SU-DHL-6 (cell line): Measurements from ENCODE around the gene DAAM2.

Experiments used
- H2AFZ ChIP-seq: fragments of 200-600 bp; sonication (generic); 2 replicates; pipeline ENCODE4 v1.6.1; 2014; ENCODE audit warnings: low read depth, mild to moderate bottlenecking, moderate library complexity, mixed read lengths, antibody characterized with exemption, low read length; ENCODE audit not compliant: severe bottlenecking
- H3F3A ChIP-seq: fragments of 200-600 bp; shearing (Covaris generic); 2 replicates; pipeline ENCODE4 v1.6.0; 2016; ENCODE audit warnings: antibody characterized with exemption, mild to moderate bottlenecking; ENCODE audit not compliant: insufficient read depth
- H3K27ac ChIP-seq: fragments of 200-600 bp; sonication (generic); 2 replicates; pipeline ENCODE4 v1.5.1; 2016; ENCODE audit warnings: low read depth, mild to moderate bottlenecking, low read length, moderate library complexity, mixed read lengths
- H3K27me3 ChIP-seq: fragments of 200-600 bp; sonication (generic), shearing (Covaris generic); 2 replicates; pipeline ENCODE4 v1.6.0; 2014; ENCODE audit warnings: mild to moderate bottlenecking, low read length
- H3K36me3 ChIP-seq: fragments of 200-600 bp; sonication (generic); 2 replicates; pipeline ENCODE4 v1.6.1; 2014; ENCODE audit warnings: mild to moderate bottlenecking, low read length, mixed read lengths
- H3K4me2 ChIP-seq: fragments of 300-600, 200-600 bp; shearing (Covaris generic), sonication (generic); 2 replicates; pipeline ENCODE4 v1.6.0; 2014; ENCODE audit warnings: low read length, low read depth, mild to moderate bottlenecking; ENCODE audit not compliant: poor library complexity, severe bottlenecking
- H3K4me3 ChIP-seq: fragments of 200-600 bp; sonication (generic); 2 replicates; pipeline ENCODE4 v1.5.1; 2014; ENCODE audit warnings: antibody characterized with exemption, low read length, mild to moderate bottlenecking, mixed read lengths; ENCODE audit not compliant: insufficient read depth, poor library complexity, severe bottlenecking
- H3K79me2 ChIP-seq: fragments of 200-600 bp; sonication (generic); 2 replicates; pipeline ENCODE4 v1.6.1; 2014; ENCODE audit warnings: mild to moderate bottlenecking, low read length, moderate library complexity; ENCODE audit not compliant: insufficient read depth
- H3K9ac ChIP-seq: fragments of 200-600 bp; sonication (generic); 2 replicates; pipeline ENCODE4 v1.7.0; 2014; ENCODE audit warnings: mild to moderate bottlenecking, low read length
- H3K9me2 ChIP-seq: fragments of 200-600 bp; sonication (generic); replicated peaks from 2 replicates; pipeline ENCODE4 v1.6.1; 2014; ENCODE audit warnings: low read length; ENCODE audit not compliant: insufficient read depth
- H3K9me3 ChIP-seq: fragments of 200-600 bp; sonication (generic); 2 replicates; pipeline ENCODE4 v1.6.1; 2014; ENCODE audit warnings: low read length, mixed read lengths; ENCODE audit not compliant: insufficient read depth
- H4K20me1 ChIP-seq: fragments of 200-600 bp; sonication (generic); 2 replicates; pipeline ENCODE4 v1.6.1; 2014; ENCODE audit warnings: low read depth, mild to moderate bottlenecking, antibody characterized with exemption, low read length, moderate library complexity, mixed read lengths
- EZH2phosphoT487 ChIP-seq: fragments of 200-600 bp; sonication (generic), shearing (Covaris generic); conservative IDR thresholded peaks from 2 replicates; pipeline ENCODE4 v1.6.1; 2018; ENCODE audit warnings: mild to moderate bottlenecking, antibody characterized with exemption, low read length, moderate library complexity, mixed read lengths
- TF ChIP-seq, protein P1 (sequence below): fragments of 200-600 bp; sonication (generic); IDR thresholded peaks from one replicate; pipeline ENCODE4 v1.5.1; 2017; ENCODE audit warnings: antibody characterized with exemption, mild to moderate bottlenecking, low read length, moderate library complexity; ENCODE audit not compliant: insufficient read depth, poor library complexity, severe bottlenecking

DAAM2 gene

DNA sequence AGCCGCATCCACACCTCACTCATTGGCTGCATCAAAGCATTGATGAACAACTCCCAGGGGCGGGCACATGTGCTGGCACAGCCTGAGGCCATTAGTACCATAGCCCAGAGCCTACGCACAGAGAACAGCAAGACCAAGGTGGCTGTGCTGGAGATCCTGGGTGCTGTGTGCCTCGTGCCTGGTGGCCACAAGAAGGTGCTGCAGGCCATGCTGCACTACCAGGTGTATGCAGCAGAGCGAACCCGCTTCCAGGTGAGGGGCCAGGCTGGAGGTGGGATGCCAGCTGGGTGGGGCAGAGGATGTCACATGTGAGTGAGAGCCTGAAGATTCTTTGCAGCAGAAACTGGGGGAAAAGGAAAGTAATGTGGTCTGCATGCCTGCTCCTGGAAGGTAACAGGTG lies 75.4 kb downstream of the DAAM2 start:
- Histone ChIP-seq H3K36me3 (no peaks in the 10 kb centered on the region), H4K20me1 (no peaks in the 10 kb centered on the region), H3F3A (no peaks in the 10 kb centered on the region), H3K4me3 (no peak overlapping the region), H3K9me3 (no peaks in the 10 kb centered on the region), H3K27me3 (no peaks in the 10 kb centered on the region), H3K79me2 (no peaks in the 10 kb centered on the region), H2AFZ (no peak overlapping the region), H3K4me2 (no peak overlapping the region), H3K9ac (no peak overlapping the region), H3K27ac (no peak overlapping the region), H3K9me2 (no peaks in the 10 kb centered on the region)
- TF ChIP-seq, protein P1, sequence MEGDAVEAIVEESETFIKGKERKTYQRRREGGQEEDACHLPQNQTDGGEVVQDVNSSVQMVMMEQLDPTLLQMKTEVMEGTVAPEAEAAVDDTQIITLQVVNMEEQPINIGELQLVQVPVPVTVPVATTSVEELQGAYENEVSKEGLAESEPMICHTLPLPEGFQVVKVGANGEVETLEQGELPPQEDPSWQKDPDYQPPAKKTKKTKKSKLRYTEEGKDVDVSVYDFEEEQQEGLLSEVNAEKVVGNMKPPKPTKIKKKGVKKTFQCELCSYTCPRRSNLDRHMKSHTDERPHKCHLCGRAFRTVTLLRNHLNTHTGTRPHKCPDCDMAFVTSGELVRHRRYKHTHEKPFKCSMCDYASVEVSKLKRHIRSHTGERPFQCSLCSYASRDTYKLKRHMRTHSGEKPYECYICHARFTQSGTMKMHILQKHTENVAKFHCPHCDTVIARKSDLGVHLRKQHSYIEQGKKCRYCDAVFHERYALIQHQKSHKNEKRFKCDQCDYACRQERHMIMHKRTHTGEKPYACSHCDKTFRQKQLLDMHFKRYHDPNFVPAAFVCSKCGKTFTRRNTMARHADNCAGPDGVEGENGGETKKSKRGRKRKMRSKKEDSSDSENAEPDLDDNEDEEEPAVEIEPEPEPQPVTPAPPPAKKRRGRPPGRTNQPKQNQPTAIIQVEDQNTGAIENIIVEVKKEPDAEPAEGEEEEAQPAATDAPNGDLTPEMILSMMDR: no peak
- TF ChIP-seq EZH2phosphoT487: no peak

DNA sequence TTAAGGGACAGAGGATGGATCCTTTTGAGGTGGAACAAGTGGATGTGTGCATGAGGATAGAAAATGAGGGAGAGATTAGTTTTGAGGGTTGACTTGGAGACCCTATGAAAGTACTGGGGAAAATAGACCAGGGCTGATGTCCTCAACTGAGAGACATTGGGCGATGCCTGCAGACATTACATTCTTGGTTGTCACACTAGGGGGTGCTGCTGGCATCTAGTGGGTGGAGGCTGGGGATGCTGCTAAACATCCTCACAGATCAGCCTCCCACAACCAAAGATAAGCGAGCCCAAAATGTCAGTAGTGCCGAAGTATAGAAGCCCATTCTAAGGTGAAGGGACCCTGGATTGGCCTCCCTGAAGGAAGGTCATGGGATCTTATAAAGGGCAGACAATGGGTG lies 78.8 kb downstream of the DAAM2 start:
- Histone ChIP-seq H3K4me2 (no peak overlapping the region), H3K79me2 (no peaks in the 10 kb centered on the region), H3F3A (no peaks in the 10 kb centered on the region), H2AFZ (no peak overlapping the region), H3K27ac (no peak overlapping the region), H3K36me3 (no peaks in the 10 kb centered on the region), H3K4me3 (no peak overlapping the region), H3K9ac (no peak overlapping the region), H3K9me3 (no peaks in the 10 kb centered on the region), H4K20me1 (no peaks in the 10 kb centered on the region), H3K9me2 (no peaks in the 10 kb centered on the region), H3K27me3 (no peaks in the 10 kb centered on the region)
- TF ChIP-seq, protein P1: no peak
- no peak for TF ChIP-seq EZH2phosphoT487

DNA sequence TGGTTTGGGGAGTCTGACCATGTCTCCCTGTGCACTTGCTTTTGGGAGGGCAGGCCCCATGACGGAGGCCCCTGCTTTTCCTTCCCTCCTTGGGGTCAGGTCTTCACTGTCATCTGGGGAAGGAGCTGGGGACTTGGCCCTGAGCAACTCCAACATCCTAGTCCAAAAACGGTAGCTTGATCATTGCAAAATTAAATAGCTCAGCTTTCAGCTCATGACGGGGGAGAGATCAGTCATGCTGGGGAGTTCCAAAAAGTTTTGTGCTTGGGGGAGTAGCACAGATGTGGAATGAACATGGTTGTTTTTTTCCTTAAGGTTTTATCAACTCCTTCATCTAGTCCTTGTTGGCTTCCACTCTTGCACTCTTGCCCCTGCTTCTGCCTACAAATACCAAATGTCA lies 81.3 kb downstream of the DAAM2 start:
- H2AFZ ChIP-seq: no peak overlapping the region
- no peaks in the 10 kb centered on the region for H3K79me2 ChIP-seq
- no peaks in the 10 kb centered on the region for H3K27me3 ChIP-seq
- H3K36me3 ChIP-seq: no peaks in the 10 kb centered on the region
- H3K9me3 ChIP-seq: no peaks in the 10 kb centered on the region
- no peak overlapping the region for H3K4me3 ChIP-seq
- no peaks in the 10 kb centered on the region for H3F3A ChIP-seq
- no peaks in the 10 kb centered on the region for H4K20me1 ChIP-seq
- H3K9ac ChIP-seq: no peak overlapping the region
- no peak overlapping the region for H3K27ac ChIP-seq
- TF ChIP-seq EZH2phosphoT487: no peak
- TF ChIP-seq, protein P1: no peak
- H3K4me2 ChIP-seq: no peak overlapping the region
- no peaks in the 10 kb centered on the region for H3K9me2 ChIP-seq

DNA sequence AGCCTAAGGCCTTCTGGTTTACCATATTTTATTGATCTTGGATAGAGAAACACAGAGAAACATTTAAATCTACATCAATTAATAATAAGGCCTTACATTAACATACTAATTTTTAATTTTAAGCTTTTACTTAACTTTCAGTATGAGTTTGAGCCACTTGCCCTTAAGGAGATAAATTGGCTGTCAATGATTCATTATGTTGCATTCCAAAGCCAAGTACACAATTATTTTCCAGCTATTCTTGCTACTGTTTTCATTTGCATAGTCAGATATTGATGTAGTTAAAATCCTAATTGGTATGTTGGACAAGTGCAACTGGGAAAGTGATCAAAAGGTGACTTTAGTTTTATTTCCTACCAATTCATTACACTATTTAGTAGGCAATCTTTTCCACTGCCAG lies 83.9 kb downstream of the DAAM2 start:
- H3K9me2 ChIP-seq: no peaks in the 10 kb centered on the region

More for the DNA sequence above, 83.9 kb downstream of the DAAM2 start:
- H3K36me3 ChIP-seq: no peaks in the 10 kb centered on the region
- TF ChIP-seq, protein P1: no peak
- no peak for TF ChIP-seq EZH2phosphoT487
- no peak overlapping the region for H3K4me3 ChIP-seq
- no peak overlapping the region for H3K9ac ChIP-seq
- H3K27ac ChIP-seq: no peak overlapping the region
- no peaks in the 10 kb centered on the region for H3K9me3 ChIP-seq
- H3K4me2 ChIP-seq: no peak overlapping the region
- no peaks in the 10 kb centered on the region for H4K20me1 ChIP-seq
- H3K79me2 ChIP-seq: no peaks in the 10 kb centered on the region
- no peaks in the 10 kb centered on the region for H3F3A ChIP-seq
- no peak overlapping the region for H2AFZ ChIP-seq
- no peaks in the 10 kb centered on the region for H3K27me3 ChIP-seq
